ENCODE measurements around the gene WDR45B. TPM values are rescaled to one million over a fixed set of nuclear protein-coding genes. Genes with fewer than 3 reads are reported as not detected.

WDR45B gene
- total RNA-seq, 1 experiment from 2014 or later = 110 TPM

DNA sequence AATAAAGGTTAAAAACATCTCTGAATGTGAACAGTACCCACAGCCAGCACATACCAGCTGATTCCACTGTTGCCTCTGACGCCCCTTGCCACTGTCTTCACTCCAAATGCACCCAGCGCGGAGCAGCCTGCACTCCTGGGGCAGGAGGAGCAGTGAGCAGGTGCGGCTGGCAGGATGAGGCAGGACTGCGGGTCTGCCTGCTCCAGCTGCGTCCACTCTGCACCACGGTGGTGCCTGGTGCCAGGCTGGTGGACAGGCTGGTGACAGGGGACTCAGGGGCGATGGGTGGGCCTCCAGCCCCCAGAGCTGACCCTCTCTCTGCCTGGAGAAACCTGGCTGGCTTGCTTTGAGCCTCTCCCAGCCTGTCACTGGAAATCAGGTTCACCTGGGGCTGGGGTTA, 40.8 kb upstream of the WDR45B start:
- H2BK12ac ChIP-seq (ENCODE audit: insufficient read length, low read depth, low read length) = no peak overlapping the region
- no peak overlapping the region for H4K91ac ChIP-seq (ENCODE audit: insufficient read length, low read depth, low read length)
- H2AK5ac ChIP-seq (ENCODE audit: insufficient read length, low read length) = no peak overlapping the region
- no peak overlapping the region for H3K4me3 Mint-ChIP-seq
- no peak overlapping the region for H3K4ac ChIP-seq (ENCODE audit: low read depth, low read length)
- H3K36me3 Mint-ChIP-seq (ENCODE audit: insufficient read depth in 1 of 3, low read depth in 3 of 3) = peaks cover 0 to 2% (median 0%) of the 10 kb centered on the region in 3 experiments; a peak in 1 of 7 replicates
- TF ChIP-seq, protein P1, sequence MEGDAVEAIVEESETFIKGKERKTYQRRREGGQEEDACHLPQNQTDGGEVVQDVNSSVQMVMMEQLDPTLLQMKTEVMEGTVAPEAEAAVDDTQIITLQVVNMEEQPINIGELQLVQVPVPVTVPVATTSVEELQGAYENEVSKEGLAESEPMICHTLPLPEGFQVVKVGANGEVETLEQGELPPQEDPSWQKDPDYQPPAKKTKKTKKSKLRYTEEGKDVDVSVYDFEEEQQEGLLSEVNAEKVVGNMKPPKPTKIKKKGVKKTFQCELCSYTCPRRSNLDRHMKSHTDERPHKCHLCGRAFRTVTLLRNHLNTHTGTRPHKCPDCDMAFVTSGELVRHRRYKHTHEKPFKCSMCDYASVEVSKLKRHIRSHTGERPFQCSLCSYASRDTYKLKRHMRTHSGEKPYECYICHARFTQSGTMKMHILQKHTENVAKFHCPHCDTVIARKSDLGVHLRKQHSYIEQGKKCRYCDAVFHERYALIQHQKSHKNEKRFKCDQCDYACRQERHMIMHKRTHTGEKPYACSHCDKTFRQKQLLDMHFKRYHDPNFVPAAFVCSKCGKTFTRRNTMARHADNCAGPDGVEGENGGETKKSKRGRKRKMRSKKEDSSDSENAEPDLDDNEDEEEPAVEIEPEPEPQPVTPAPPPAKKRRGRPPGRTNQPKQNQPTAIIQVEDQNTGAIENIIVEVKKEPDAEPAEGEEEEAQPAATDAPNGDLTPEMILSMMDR (conservative IDR thresholded peaks at IDR 0.05) = no peak
- no peaks in the 10 kb centered on the region for H3K79me1 ChIP-seq (ENCODE audit: insufficient read depth, low read depth, low read length, poor library complexity, severe bottlenecking)
- H2AFZ ChIP-seq (ENCODE audit: low read length) = no peak overlapping the region
- no peak overlapping the region for H2BK15ac ChIP-seq (ENCODE audit: low read depth, low read length)
- H3K9me3 ChIP-seq (ENCODE audit: control insufficient read depth, low read depth, low read length) = no peaks in the 10 kb centered on the region
- no peaks in the 10 kb centered on the region for H3K4me1 ChIP-seq (ENCODE audit: insufficient read depth, low read length)
- H3K27me3 ChIP-seq (ENCODE audit: insufficient read depth, low read length) = no peaks in the 10 kb centered on the region
- no peak overlapping the region for H2BK20ac ChIP-seq (ENCODE audit: low read depth, low read length, poor library complexity, severe bottlenecking)
- H3K23ac ChIP-seq (ENCODE audit: insufficient read length, low read depth, low read length) = no peak overlapping the region
- WGBS (ENCODE audit: extremely low coverage, insufficient read length, low lambda C conversion rate) = no CpG with 5 or more reads among the region's 8 CpGs
- no peaks in the 10 kb centered on the region for H4K20me1 ChIP-seq (ENCODE audit: control insufficient read depth, insufficient read depth, insufficient read length)
- no peak overlapping the region for H2BK120ac ChIP-seq (ENCODE audit: low read depth, low read length, poor library complexity, severe bottlenecking)
- no peak overlapping the region for H4K8ac ChIP-seq (replicated peaks; ENCODE audit: insufficient read length, low read depth, low read length)
- H3K9ac ChIP-seq (ENCODE audit: extremely low read depth, insufficient read length, low read length) = no peak overlapping the region
- no peak overlapping the region; the same call in 1 of the 2 replicates for H3K14ac ChIP-seq (ENCODE audit: insufficient read depth, low read length)
- H3K27ac Mint-ChIP-seq = no peak overlapping the region
- peaks cover 2% of the 10 kb centered on the region for H3K27me3 Mint-ChIP-seq (ENCODE audit: low read depth)
- peaks cover 2% of the 10 kb centered on the region in 2 experiments; a peak in 2 of 5 replicates for H3K9me3 Mint-ChIP-seq
- no peak overlapping the region for H2BK5ac ChIP-seq (ENCODE audit: insufficient read length, low read length)
- H3K18ac ChIP-seq (ENCODE audit: insufficient read length, low read depth, low read length) = no peak overlapping the region
- no peaks in the 10 kb centered on the region for H3K23me2 ChIP-seq (ENCODE audit: insufficient read length, low read depth, low read length, poor library complexity, severe bottlenecking)
- no peak overlapping the region for H3K4me2 ChIP-seq (ENCODE audit: insufficient read depth, insufficient read length, low read length)
- H3K79me2 ChIP-seq (ENCODE audit: insufficient read depth, low read length) = no peaks in the 10 kb centered on the region
- no peak overlapping the region for H3K27ac ChIP-seq (ENCODE audit: insufficient read length, low read depth, low read length)
- H3T11ph ChIP-seq (ENCODE audit: low read length) = no peak overlapping the region
- H3K4me1 Mint-ChIP-seq = 0 out of 4 replicates have a peak, but pooled peaks cover 0 to 2% of the 10 kb centered on the region in 2 experiments
- no peak overlapping the region for H4K5ac ChIP-seq (ENCODE audit: insufficient read length, low read depth, low read length)
- H3K56ac ChIP-seq (ENCODE audit: insufficient read length, low read depth, low read length) = no peak overlapping the region
- DNase-seq = no peak
